Keratinocyte (primary cell): ENCODE data around the gene SLC6A16. TPM values are rescaled to one million over a fixed set of nuclear protein-coding genes. Genes with fewer than 3 reads are reported as not detected.

ENCODE experiments used
- DNase-seq: peaks from one replicate; pipeline ENCODE4 v3.0.0-alpha.2; 2011; ENCODE audit warnings: low read depth, missing footprints, low spot score
- FAIRE-seq: peaks from 2 replicates; lab custom pipeline; 2011; peaks lifted over from hg19 to GRCh38; lab: Jason Lieb, UNC
- H2AFZ ChIP-seq: 2 replicates; pipeline ENCODE4 v1.6.0; 2012; ENCODE audit warnings: low read length, control low read depth, inconsistent platforms; ENCODE audit not compliant: control insufficient read depth
- H3K27ac ChIP-seq: 2 replicates; pipeline ENCODE4 v1.5.1; 2011; ENCODE audit warnings: low read length; ENCODE audit not compliant: control insufficient read depth, insufficient read depth
- H3K27me3 ChIP-seq: 3 replicates; pipeline ENCODE4 v1.6.0; 2011; ENCODE audit warnings: low read length; ENCODE audit not compliant: control insufficient read depth, insufficient read depth; ENCODE audit errors: extremely low read depth
- H3K36me3 ChIP-seq, 2 experiments: 2 replicates in 1 of 2; 3 replicates in 1 of 2; pipeline ENCODE4 v1.5.1; 2011; ENCODE audit warnings: low read length in 2 of 2, mild to moderate bottlenecking in 1 of 2; ENCODE audit not compliant: control insufficient read depth in 2 of 2, insufficient read depth in 2 of 2; ENCODE audit errors: extremely low read depth in 1 of 2
- H3K4me1 ChIP-seq: 3 replicates; pipeline ENCODE4 v1.5.1; 2011; ENCODE audit warnings: low read length; ENCODE audit not compliant: control insufficient read depth, insufficient read depth; ENCODE audit errors: extremely low read depth
- H3K4me2 ChIP-seq: 3 replicates; pipeline ENCODE4 v1.6.0; 2011; ENCODE audit warnings: low read depth, low read length; ENCODE audit not compliant: control insufficient read depth, insufficient read depth; ENCODE audit errors: extremely low read depth
- H3K4me3 ChIP-seq, 3 experiments: fragments of 200-600 bp in 1 of 3; sonication (generic) in 1 of 3; 2 replicates in 2 of 3; 3 replicates in 1 of 3; pipeline ENCODE4 v1.5.1; 2011 to 2016; ENCODE audit warnings: low read length in 3 of 3, mild to moderate bottlenecking in 3 of 3, control low read depth in 2 of 3, inconsistent platforms in 1 of 3, low read depth in 1 of 3, mixed read lengths in 1 of 3, mixed run types in 1 of 3, moderate library complexity in 1 of 3; ENCODE audit not compliant: control insufficient read depth in 2 of 3, insufficient read depth in 2 of 3; ENCODE audit errors: extremely low read depth in 1 of 3
- H3K79me2 ChIP-seq: 2 replicates; pipeline ENCODE4 v1.6.0; 2012; ENCODE audit warnings: low read length; ENCODE audit not compliant: control insufficient read depth, insufficient read depth
- H3K9ac ChIP-seq: 3 replicates; pipeline ENCODE4 v1.6.0; 2011; ENCODE audit warnings: low read length; ENCODE audit not compliant: control insufficient read depth, insufficient read depth; ENCODE audit errors: extremely low read depth
- H3K9me1 ChIP-seq: 3 replicates; pipeline ENCODE4 v1.6.0; 2011; ENCODE audit warnings: low read length; ENCODE audit not compliant: control insufficient read depth, insufficient read depth; ENCODE audit errors: extremely low read depth
- H3K9me3 ChIP-seq: 2 replicates; pipeline ENCODE4 v1.5.1; 2012; ENCODE audit warnings: low read depth, low read length; ENCODE audit not compliant: control insufficient read depth
- H4K20me1 ChIP-seq: 3 replicates; pipeline ENCODE4 v1.6.0; 2011; ENCODE audit warnings: low read length; ENCODE audit not compliant: control insufficient read depth, insufficient read depth; ENCODE audit errors: extremely low read depth
- EZH2 ChIP-seq: IDR thresholded peaks from one replicate; pipeline ENCODE4 v1.6.1; 2012; ENCODE audit warnings: inconsistent platforms, mild to moderate bottlenecking, low read length, moderate library complexity
- dilution Hi-C: fragments of 300-500 bp; cut with MboI; formaldehyde crosslinking; loops from one replicate; pipeline ENCODE4 v1.7.0; 2020; ENCODE audit warnings: low sequenced_read_pairs; ENCODE audit not compliant: extremely low pct_ligation_motif_present
- polyA plus RNA-seq, 5 experiments: library from polyadenylated mRNA; depleted of rRNA in 3 of 5; stranded (reverse) in 3 of 5; stranded (forward) in 1 of 5; unstranded in 1 of 5; fragments of >200 nt; gene quantifications; 1 replicate in 1 of 5; 2 replicates in 3 of 5; 3 replicates in 1 of 5; pipeline versions ENCODE4 v1.2.1 to v1.2.3, GENCODE V29; 2011 to 2012; ENCODE audit warnings: missing spikeins in 2 of 5, low read depth in 1 of 5, low replicate concordance in 1 of 5
- TF ChIP-seq, protein P1 (sequence below), 3 experiments: IDR thresholded peaks in 1 of 3; conservative IDR thresholded peaks in 1 of 3; optimal IDR thresholded peaks in 1 of 3; 2 replicates in 2 of 3; 3 replicates in 1 of 3; pipeline versions ENCODE3 to v1.5.1; 2011; ENCODE audit warnings: low read length in 3 of 3, mild to moderate bottlenecking in 3 of 3, moderate library complexity in 2 of 3, control low read depth in 1 of 3, inconsistent platforms in 1 of 3; ENCODE audit not compliant: insufficient read depth in 2 of 3; ENCODE audit errors: extremely low read depth in 1 of 3

The SLC6A16 gene
- polyA plus RNA-seq, 1 donor (not counting 4 experiments of a cell fraction or from before 2014, with no cell fraction given): not detected

DNA sequence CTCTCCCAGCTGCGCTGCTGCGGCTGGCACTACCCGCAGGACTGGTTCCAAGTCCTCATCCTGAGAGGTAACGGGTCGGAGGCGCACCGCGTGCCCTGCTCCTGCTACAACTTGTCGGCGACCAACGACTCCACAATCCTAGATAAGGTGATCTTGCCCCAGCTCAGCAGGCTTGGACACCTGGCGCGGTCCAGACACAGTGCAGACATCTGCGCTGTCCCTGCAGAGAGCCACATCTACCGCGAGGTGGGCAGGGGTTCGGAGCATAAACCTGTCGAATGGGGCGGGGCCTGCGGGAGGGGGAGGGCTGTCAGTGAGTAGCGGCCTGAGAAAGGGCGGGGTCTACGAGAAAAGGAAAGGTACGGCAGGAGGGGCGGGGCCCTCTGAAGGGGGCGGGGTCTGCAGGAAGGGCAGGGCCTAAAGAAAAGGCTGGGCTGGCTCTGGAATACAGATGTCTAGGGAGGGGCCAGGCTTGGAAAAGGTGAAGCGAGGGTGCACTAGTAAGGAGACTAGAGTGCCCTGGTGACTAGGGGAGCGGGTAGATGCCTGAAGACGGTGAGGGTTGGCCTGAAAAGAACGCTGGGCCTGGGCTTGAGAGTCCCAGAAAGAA, 13.8 kb upstream of the SLC6A16 start:
- H3K9me3 ChIP-seq: no peaks in the 10 kb centered on the region
- H2AFZ ChIP-seq: peak overlapping the region; percentile 77
- dilution Hi-C loops: no loop called here
- no peak overlapping the region for H3K9ac ChIP-seq
- DNase-seq (peak; percentile 54), FAIRE-seq (no peak)
- H3K4me2 ChIP-seq: peak overlapping the region; percentile 83
- peaks cover 0 to 7% of the 10 kb centered on the region in 2 experiments for H3K36me3 ChIP-seq
- no peaks in the 10 kb centered on the region for H4K20me1 ChIP-seq
- H3K27ac ChIP-seq: no peak overlapping the region
- H3K27me3 ChIP-seq: peaks cover 16% of the 10 kb centered on the region
- H3K4me3 ChIP-seq: peak overlapping the region; percentile 33 to 47 (median 38)
- H3K4me1 ChIP-seq: peaks cover 3% of the 10 kb centered on the region
- peak; percentile 54 for TF ChIP-seq EZH2
- TF ChIP-seq, protein P1, sequence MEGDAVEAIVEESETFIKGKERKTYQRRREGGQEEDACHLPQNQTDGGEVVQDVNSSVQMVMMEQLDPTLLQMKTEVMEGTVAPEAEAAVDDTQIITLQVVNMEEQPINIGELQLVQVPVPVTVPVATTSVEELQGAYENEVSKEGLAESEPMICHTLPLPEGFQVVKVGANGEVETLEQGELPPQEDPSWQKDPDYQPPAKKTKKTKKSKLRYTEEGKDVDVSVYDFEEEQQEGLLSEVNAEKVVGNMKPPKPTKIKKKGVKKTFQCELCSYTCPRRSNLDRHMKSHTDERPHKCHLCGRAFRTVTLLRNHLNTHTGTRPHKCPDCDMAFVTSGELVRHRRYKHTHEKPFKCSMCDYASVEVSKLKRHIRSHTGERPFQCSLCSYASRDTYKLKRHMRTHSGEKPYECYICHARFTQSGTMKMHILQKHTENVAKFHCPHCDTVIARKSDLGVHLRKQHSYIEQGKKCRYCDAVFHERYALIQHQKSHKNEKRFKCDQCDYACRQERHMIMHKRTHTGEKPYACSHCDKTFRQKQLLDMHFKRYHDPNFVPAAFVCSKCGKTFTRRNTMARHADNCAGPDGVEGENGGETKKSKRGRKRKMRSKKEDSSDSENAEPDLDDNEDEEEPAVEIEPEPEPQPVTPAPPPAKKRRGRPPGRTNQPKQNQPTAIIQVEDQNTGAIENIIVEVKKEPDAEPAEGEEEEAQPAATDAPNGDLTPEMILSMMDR (optimal IDR thresholded peaks at IDR 0.05 in 1 of 3, IDR thresholded peaks at IDR 0.05 in 1 of 3, conservative IDR thresholded peaks at IDR 0.05 in 1 of 3; ENCODE audit: extremely low read depth in 1 of 3, insufficient read depth in 2 of 3, low read length in 3 of 3): peak in 1 of 3 experiments; percentile 3
- H3K9me1 ChIP-seq: no peaks in the 10 kb centered on the region
- H3K79me2 ChIP-seq: no peaks in the 10 kb centered on the region

DNA sequence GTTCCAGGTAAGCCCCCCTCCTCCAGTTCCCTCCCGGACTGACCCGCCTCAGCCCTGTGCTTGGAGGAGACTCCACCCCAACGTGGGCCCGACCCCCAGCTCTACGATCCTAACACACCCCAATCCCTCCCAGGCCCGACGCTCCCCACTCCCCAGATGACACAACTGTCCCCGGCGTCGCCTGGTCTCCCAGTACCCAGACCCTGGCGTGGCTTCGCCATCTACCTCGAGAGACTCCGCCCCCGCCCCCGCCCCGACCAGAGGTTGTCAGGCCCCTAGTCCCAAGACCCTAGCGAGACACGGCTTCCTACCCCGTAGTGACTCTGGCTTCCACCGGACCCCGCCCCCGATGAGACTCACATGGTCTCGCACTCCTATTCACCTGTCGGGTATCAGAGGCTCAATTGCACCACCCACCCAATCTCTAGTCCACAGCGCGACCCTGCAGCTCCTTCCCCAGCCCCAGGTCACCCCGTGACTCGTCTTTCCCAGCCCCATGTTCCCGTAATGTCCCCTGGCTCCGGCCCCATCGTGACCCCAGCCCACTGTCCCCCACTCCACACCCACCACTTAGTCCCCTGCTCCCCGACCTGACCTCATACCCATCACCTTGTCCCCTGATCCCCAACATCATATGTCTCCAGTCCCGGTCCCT, 13.2 kb upstream of the SLC6A16 start:
- H3K9me3 ChIP-seq: no peaks in the 10 kb centered on the region
- peak overlapping the region in 1 of 3 experiments; percentile 38 for H3K4me3 ChIP-seq
- dilution Hi-C loops: no loop called here
- H2AFZ ChIP-seq: no peak overlapping the region
- H4K20me1 ChIP-seq: no peaks in the 10 kb centered on the region
- H3K27me3 ChIP-seq: peaks cover 16% of the 10 kb centered on the region
- no peaks in the 10 kb centered on the region for H3K79me2 ChIP-seq
- H3K4me2 ChIP-seq: peak overlapping the region; percentile 64
- no peak for FAIRE-seq
- DNase-seq: no peak
- H3K4me1 ChIP-seq: peaks cover 3% of the 10 kb centered on the region
- H3K36me3 ChIP-seq: peaks cover 0 to 7% of the 10 kb centered on the region in 2 experiments
- no peak overlapping the region for H3K27ac ChIP-seq
- no peak for TF ChIP-seq EZH2
- no peak overlapping the region for H3K9ac ChIP-seq
- H3K9me1 ChIP-seq: no peaks in the 10 kb centered on the region
